Left forelimb (tissue), 1 donor: ENCODE results near the gene GPR155.
"Not testable (repeated sequence)": the region's sequence is repeated elsewhere in the genome, so short reads cannot be mapped to it uniquely, and the experiment has no call there.

ENCODE experiments used
- DNase-seq: peaks from one replicate; pipeline ENCODE4 v3.0.0-alpha.2; 2018; ENCODE audit warnings: low spot score

GPR155 gene

GRCh38 chr2:174492963-174493431, 6.2 kb upstream of the GPR155 start:
- no peak for DNase-seq

DNA sequence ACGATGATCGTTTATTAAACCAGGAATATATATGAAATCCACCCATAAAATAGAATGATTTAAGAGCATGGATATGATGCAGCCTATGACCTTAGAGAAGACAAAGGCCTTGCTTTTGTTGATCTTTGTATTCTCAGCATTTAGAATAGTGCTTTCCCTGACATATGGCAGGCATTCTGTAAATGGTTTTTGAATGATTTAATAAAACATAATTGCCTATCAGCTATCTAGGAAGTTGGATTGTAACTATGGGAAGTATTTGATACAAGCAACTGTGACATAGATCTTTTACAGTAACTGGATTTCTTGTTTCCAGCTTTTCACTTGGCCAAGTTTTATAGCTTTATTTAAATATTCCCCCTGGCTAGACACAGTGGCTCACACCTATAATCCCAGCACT, 5.1 kb upstream of the GPR155 start:
- no peak for DNase-seq

- DNase-seq = no peak
Measured at GRCh38 chr2:174490051-174490450, 3.2 kb upstream of the GPR155 start.

DNA sequence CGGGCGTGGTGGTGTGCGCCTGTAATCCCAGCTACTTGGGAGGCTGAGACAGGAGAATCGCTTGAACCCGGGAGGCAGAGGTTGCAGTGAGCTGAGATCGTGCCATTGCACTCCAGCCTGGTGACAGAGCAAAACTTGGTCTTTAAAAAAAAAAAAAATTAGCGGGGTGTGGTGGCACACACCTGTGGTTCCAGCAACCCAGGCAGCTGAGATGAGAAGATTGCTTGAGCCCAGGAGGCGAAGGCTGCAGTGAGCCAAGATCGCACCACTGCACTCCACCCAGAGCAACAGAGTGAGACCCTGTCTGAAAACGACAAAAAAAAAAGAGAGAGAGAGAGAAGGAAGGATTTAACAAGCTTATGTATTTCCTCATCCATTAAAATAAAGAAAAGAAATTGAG, 2.7 kb upstream of the GPR155 start:
- not testable (repeated sequence) for DNase-seq

DNA sequence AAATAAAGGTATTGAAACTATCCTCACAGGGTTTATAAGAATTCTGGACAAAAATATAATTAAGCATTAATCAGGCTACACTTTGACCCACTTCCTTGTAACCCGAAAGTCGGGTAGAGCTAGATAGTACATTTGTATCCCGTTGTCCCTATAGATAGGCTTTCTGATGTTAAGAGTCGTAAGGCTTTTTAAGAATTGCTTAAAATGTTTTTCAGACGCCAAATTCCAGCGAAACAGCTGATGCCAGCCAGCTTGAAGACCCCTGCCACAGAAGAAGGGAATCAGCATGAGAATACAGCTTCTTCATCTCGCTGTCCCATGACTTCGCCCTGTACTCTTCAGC, 962 bp upstream of the GPR155 start:
- no peak for DNase-seq

DNA sequence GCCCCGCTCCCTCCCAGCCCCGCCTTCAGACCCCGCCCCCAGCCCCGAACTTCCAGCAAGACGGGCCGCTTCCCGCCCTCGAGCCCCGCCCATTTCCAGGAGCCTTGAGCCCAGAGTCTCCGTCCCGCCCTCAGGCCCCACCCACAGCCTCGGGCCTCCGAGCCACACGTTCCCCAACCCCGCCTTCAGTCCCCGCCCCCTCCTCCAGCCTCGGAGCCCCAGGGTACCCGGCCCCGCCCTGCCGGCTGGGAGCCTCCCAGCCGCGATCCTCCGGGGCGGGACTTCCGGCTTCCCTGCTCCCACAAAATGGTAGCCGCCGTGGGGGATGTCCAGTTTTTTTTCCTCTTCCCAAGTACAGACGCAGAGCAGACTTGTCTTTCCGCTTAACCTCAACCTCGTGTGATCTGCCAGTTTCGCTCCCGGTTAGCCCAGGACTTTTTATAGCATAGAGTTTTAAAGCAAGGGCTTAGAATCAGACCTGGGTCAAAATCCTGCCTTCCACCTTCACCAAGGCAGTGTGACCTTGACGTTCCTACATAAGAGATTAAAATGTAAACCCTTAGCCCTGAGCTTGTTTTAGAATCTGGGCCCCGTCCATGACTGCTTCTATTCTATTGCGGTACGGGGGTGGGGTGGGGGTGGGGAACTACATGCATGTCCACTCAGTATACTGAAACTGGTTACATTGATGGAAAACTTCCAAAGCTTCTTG, 435 bp upstream of the GPR155 start:
- DNase-seq = peak; percentile 100

DNA sequence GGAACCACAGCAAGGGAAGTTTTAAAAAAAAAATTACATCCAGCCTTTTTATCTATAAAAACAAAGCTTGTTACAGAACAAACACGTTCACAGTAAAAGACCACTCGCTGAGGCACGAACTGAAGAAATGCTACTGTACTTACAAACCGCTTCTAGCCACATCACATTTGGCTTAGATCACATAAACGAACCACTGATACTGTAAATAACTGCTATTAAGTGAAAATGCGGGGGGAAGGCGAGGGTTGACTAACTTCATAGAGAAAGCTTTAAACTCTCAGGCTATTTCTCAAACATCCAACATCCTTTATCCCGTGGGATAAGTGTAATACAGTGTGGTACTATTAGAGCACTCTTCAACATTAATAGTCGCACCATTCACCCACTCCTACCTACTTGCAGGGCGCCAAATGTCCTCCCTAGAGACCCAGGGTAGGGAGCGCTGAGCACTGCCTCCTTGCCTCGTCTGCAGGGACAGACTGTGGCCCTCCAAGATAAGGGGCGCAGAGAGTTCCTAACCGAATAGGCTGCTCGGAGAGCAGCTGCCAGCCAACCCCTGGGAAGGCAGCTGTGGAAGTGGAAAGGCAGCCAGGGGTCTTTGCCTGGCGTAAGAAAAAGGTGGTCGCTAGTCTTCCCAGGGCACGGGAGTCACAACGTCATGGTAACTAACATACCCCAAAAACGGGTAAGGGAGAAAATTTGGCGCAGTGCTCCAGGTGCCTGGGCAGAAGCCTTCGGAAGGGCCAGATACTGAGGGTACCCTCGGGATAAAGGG, 854 bp downstream of the GPR155 start:
- peak; percentile 67 for DNase-seq

GRCh38 chr2:174485045-174485444, 1.8 kb downstream of the GPR155 start:
- DNase-seq = not testable (repeated sequence)

DNA sequence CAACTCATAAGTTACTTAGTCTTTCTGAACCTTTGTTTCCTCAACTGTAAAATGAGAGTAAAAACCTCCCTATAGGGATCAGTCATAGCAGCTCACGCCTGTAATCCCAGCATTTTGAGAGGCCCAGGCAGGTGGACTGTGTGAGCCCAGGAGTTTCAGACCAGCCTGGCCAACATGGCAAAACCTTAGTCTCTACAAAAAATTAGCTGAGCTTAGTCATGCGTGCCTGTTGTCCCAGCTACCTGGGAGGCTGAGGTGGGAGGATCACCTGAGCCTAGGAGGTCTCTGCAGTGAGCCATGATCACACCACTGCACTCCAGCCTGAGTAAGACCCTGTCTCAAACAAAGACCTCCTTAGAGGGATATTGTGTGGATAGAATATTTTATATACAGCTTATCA, 2.3 kb downstream of the GPR155 start:
- no peak for DNase-seq

- DNase-seq = no peak
Measured at GRCh38 chr2:174482854-174483253, 4.0 kb downstream of the GPR155 start.

DNA sequence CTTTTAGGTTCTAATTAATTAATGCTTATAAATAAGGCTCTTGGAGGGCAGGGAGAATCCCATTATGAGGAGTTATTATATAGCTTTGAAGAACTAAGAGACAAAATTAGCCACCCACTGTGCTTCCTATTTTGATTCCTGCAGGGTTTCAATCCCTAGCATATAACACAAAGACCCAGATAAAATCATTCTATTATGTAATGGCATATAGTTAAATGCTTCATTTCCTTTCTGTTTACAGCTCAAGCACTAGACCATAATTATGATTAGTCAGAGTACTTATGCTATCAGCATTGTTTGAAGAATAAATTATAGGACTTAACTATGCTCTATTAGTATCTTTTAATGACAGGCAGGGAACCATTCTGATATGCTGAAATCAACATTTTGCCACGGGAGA, 9.1 kb downstream of the GPR155 start:
- DNase-seq = no peak

GRCh38 chr2:174473796-174474195, 13.0 kb downstream of the GPR155 start:
- DNase-seq = no peak

GRCh38 chr2:174465327-174465726, 21.5 kb downstream of the GPR155 start:
- DNase-seq = no peak

DNA sequence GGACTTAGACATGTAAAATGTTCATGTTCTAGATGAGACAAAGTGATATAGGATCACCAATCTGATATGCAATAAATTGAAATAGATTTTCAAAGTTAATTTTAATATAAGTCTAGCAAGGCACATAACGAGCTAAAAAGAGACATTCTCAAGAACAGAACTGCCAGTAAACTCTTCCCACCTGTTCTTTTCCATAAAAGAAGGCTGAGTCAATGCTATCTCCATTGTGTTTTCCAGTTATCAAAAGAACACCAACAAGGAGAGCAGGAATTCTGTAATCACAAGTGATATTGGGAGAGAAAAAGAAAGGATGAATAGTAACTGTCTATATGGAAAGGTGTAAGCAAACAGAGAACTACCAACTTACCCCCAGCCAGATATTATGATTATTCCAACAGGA, 25.6 kb downstream of the GPR155 start:
- no peak for DNase-seq

DNA sequence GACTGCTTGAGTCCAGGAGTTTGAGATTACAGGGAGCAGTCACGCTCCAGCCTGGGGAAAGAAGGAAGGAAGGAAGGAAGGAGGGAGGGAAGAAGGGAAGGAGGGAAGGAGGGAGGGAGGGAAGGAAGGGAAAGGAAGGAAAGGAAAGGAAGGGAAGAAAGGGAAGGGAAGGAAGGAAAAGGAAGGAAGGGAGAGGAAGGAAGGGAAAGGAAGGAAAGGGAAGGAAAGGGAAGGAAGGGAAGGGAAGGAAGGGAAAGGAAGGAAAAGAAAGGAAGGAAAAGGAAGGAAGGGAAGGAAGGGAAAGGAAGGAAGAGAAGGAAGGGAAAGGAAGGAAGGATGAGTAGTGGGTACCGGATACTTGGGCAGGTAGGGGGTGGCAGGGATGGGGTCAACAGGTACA, 32.3 kb downstream of the GPR155 start:
- DNase-seq = no peak

- no peak for DNase-seq
Measured at GRCh38 chr2:174450021-174450816, 36.6 kb downstream of the GPR155 start.

- DNase-seq = no peak
Measured at GRCh38 chr2:174449033-174449432, 37.8 kb downstream of the GPR155 start.

GRCh38 chr2:174446531-174446930, 40.3 kb downstream of the GPR155 start:
- DNase-seq = no peak

GRCh38 chr2:174445248-174445647, 41.6 kb downstream of the GPR155 start:
- no peak for DNase-seq

GRCh38 chr2:174444761-174445160, 42.1 kb downstream of the GPR155 start:
- no peak for DNase-seq

DNA sequence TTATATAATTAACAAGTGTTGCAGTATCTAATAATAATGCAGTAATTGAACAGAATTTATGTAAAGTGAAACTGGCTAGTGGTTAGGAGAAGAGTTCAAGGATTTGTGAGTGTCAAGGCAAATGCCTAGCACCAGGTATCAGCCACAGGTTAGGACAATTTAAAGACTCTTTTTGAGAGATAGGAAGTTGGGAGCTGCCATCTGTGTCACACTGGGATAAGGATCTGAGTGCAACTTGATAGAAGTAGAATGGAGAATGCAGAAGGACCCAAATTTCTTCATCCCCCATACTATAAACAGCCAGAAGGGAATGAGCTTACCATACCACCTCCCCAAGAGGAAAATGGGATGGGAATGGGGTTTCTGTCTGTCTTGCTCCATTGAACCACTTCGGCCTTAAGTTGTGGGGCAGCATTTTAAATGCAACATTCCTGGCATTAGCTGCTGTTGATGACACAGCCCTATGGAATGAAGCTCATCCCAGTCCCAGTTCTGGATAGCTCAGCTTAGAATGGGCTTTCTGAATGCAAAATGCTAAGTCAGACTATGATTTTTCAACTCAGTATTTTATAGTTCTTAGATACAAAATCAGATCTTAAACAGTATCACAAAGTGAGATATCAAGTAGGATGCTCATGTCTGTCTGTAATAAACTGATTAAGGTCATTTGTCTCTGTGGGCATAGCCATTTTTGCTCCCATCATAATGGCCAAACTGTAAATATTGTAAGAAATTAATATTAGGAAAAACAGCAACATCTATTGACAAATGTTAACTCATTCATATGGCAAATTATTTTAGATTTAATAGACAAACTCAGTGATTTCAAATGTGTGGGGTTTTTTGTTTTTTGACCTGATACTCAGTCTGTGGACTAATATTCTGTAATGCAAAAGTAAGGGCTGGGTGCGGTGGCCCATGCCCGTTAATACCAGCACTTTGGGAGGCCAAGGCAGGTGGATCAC, 44.0 kb downstream of the GPR155 start:
- no peak for DNase-seq

- DNase-seq = no peak
Measured at GRCh38 chr2:174439950-174440349, 46.9 kb downstream of the GPR155 start.
